WERI-Rb-1 (cell line): ENCODE data around the gene TEX22.

Experiments used
- DNase-seq: peaks from one replicate; pipeline ENCODE4 v3.0.0-alpha.2; 2020
- H3K27ac ChIP-seq: fragments of 250-450 bp; sonication (Bioruptor Pico); 2 replicates; pipeline ENCODE4 v1.5.1; 2020; ENCODE audit warnings: mild to moderate bottlenecking, moderate library complexity
- H3K27me3 ChIP-seq: fragments of 250-450 bp; sonication (Bioruptor Pico); 2 replicates; pipeline ENCODE4 v1.5.1; 2021; ENCODE audit warnings: mild to moderate bottlenecking, low read depth, moderate library complexity; ENCODE audit not compliant: insufficient read depth, severe bottlenecking
- H3K36me3 ChIP-seq: fragments of 250-450 bp; sonication (Bioruptor Pico); 2 replicates; pipeline ENCODE4 v1.5.1; 2020; ENCODE audit warnings: mild to moderate bottlenecking, moderate library complexity
- H3K4me3 ChIP-seq: 2 replicates; pipeline ENCODE4 v1.5.1; 2011; ENCODE audit warnings: low read depth, mild to moderate bottlenecking, control low read depth, low read length
- H3K9me3 ChIP-seq: fragments of 250-450 bp; sonication (Bioruptor Pico); 2 replicates; pipeline ENCODE4 v1.5.1; 2021; ENCODE audit warnings: mild to moderate bottlenecking, moderate library complexity; ENCODE audit not compliant: severe bottlenecking
- CTCF ChIP-seq: IDR thresholded peaks from 2 replicates; pipeline ENCODE4 v1.5.1; 2011; ENCODE audit warnings: low read depth, mild to moderate bottlenecking, control low read depth, inconsistent platforms, low read length

The TEX22 gene

GRCh38 chr14:105437723-105438500 is 39.6 kb downstream of the TEX22 start:
- no peak overlapping the region for H3K27ac ChIP-seq
- H3K27me3 ChIP-seq = no peaks in the 10 kb centered on the region
- no peak for DNase-seq
- TF ChIP-seq CTCF = no peak
- peaks cover 2% of the 10 kb centered on the region; the same call in 1 of the 2 replicates for H3K36me3 ChIP-seq
- H3K9me3 ChIP-seq = no peaks in the 10 kb centered on the region
- H3K4me3 ChIP-seq = no peak overlapping the region

GRCh38 chr14:105439179-105439578 is 40.8 kb downstream of the TEX22 start:
- Histone ChIP-seq H3K27ac (no peak overlapping the region), H3K36me3 (peaks cover 6% of the 10 kb centered on the region; the same call in 1 of the 2 replicates), H3K27me3 (no peaks in the 10 kb centered on the region), H3K4me3 (no peak overlapping the region), H3K9me3 (no peaks in the 10 kb centered on the region)
- TF ChIP-seq CTCF = no peak
- DNase-seq = no peak

GRCh38 chr14:105439710-105440553 is 41.6 kb downstream of the TEX22 start:
- Histone ChIP-seq H3K27me3 (no peaks in the 10 kb centered on the region), H3K36me3 (peaks cover 6% of the 10 kb centered on the region; the same call in 1 of the 2 replicates), H3K27ac (no peak overlapping the region), H3K4me3 (no peak overlapping the region), H3K9me3 (no peaks in the 10 kb centered on the region)
- peak; percentile 38; the same call in 1 of the 2 replicates for TF ChIP-seq CTCF
- DNase-seq = peak; percentile 38

- Histone ChIP-seq H3K27ac (no peak overlapping the region), H3K4me3 (no peak overlapping the region), H3K27me3 (no peaks in the 10 kb centered on the region), H3K36me3 (peaks cover 4% of the 10 kb centered on the region; the same call in 1 of the 2 replicates), H3K9me3 (no peaks in the 10 kb centered on the region)
- no peak for DNase-seq
- TF ChIP-seq CTCF = no peak
Measured at GRCh38 chr14:105440554-105440900, 42.2 kb downstream of the TEX22 start.

GRCh38 chr14:105440992-105441391 is 42.7 kb downstream of the TEX22 start:
- no peaks in the 10 kb centered on the region for H3K9me3 ChIP-seq
- peaks cover 6% of the 10 kb centered on the region; the same call in 1 of the 2 replicates for H3K36me3 ChIP-seq
- H3K27me3 ChIP-seq = no peaks in the 10 kb centered on the region
- no peak for DNase-seq
- H3K4me3 ChIP-seq = no peak overlapping the region
- no peak for TF ChIP-seq CTCF
- no peak overlapping the region for H3K27ac ChIP-seq
